Type B pancreatic cell (in vitro differentiated cells): ENCODE results near the gene MMP15. TPM values are rescaled to one million over a fixed set of nuclear protein-coding genes. Genes with fewer than 3 reads are reported as not detected.

Experiments used
- DNase-seq: peaks from one replicate; pipeline ENCODE4 v3.0.0; 2021; ENCODE audit warnings: mixed read lengths; ENCODE audit not compliant: unreplicated experiment; ENCODE audit errors: extremely low spot score
- H3K27ac Mint-ChIP-seq: 2 replicates; pipeline ENCODE4 v1.8.0; 2021; ENCODE audit warnings: mild to moderate bottlenecking, mixed read lengths
- H3K27me3 Mint-ChIP-seq: 2 replicates; pipeline ENCODE4 v1.8.0; 2021; ENCODE audit warnings: mixed read lengths
- H3K36me3 Mint-ChIP-seq: 2 replicates; pipeline ENCODE4 v1.8.0; 2021; ENCODE audit warnings: mixed read lengths
- H3K4me1 Mint-ChIP-seq: one replicate; pipeline ENCODE4 v1.8.0; 2021; ENCODE audit warnings: mixed read lengths; ENCODE audit not compliant: unreplicated experiment
- H3K4me3 Mint-ChIP-seq: 2 replicates; pipeline ENCODE4 v1.8.0; 2021; ENCODE audit warnings: mild to moderate bottlenecking, mixed read lengths
- H3K9me3 Mint-ChIP-seq: 2 replicates; pipeline ENCODE4 v1.8.0; 2021; ENCODE audit warnings: mixed read lengths
- CTCF ChIP-seq: fragments of 200-600 bp; sonication (generic); conservative IDR thresholded peaks from 2 replicates; pipeline ENCODE4 v1.5.0; 2021; ENCODE audit warnings: antibody characterized with exemption, mild to moderate bottlenecking
- total RNA-seq: library from RNA; stranded (reverse); gene quantifications from 2 replicates; pipeline ENCODE4 v1.2.1, GENCODE V29; 2021; ENCODE audit warnings: low replicate concordance

The MMP15 gene
- total RNA-seq, 1 donor from 2014 or later = 33.2 TPM

GRCh38 chr16:58027916-58028455 is 2.4 kb downstream of the MMP15 start:
- Mint-ChIP-seq H3K9me3 (no peaks in the 10 kb centered on the region), H3K27ac (no peak overlapping the region), H3K4me3 (peak overlapping the region; percentile 79), H3K27me3 (peaks cover 23% of the 10 kb centered on the region), H3K36me3 (no peaks in the 10 kb centered on the region), H3K4me1 (peaks cover 13% of the 10 kb centered on the region)
- DNase-seq = no peak
- no peak for TF ChIP-seq CTCF

- no peaks in the 10 kb centered on the region for H3K9me3 Mint-ChIP-seq
- no peak overlapping the region for H3K27ac Mint-ChIP-seq
- no peaks in the 10 kb centered on the region for H3K36me3 Mint-ChIP-seq
- peak overlapping the region; percentile 60 for H3K4me3 Mint-ChIP-seq
- DNase-seq = no peak
- H3K27me3 Mint-ChIP-seq = peaks cover 19% of the 10 kb centered on the region
- peaks cover 16% of the 10 kb centered on the region for H3K4me1 Mint-ChIP-seq
- TF ChIP-seq CTCF = no peak
Measured at GRCh38 chr16:58028541-58029070, 3.1 kb downstream of the MMP15 start.

GRCh38 chr16:58029410-58029809 is 3.9 kb downstream of the MMP15 start:
- Mint-ChIP-seq H3K9me3 (no peaks in the 10 kb centered on the region), H3K4me3 (peak overlapping the region; percentile 79), H3K27me3 (peaks cover 11% of the 10 kb centered on the region), H3K36me3 (no peaks in the 10 kb centered on the region), H3K4me1 (peaks cover 16% of the 10 kb centered on the region), H3K27ac (peak overlapping the region; percentile 73)
- no peak for DNase-seq
- TF ChIP-seq CTCF = no peak

- no peak for DNase-seq
- TF ChIP-seq CTCF = no peak
- Mint-ChIP-seq H3K4me3 (no peak overlapping the region), H3K27me3 (peaks cover 3% of the 10 kb centered on the region), H3K36me3 (no peaks in the 10 kb centered on the region), H3K4me1 (peaks cover 10% of the 10 kb centered on the region), H3K9me3 (no peaks in the 10 kb centered on the region), H3K27ac (no peak overlapping the region)
Measured at GRCh38 chr16:58030136-58030840, 4.7 kb downstream of the MMP15 start.

GRCh38 chr16:58031016-58031800 is 5.7 kb downstream of the MMP15 start:
- Mint-ChIP-seq H3K4me1 (peaks cover 10% of the 10 kb centered on the region), H3K9me3 (no peaks in the 10 kb centered on the region), H3K4me3 (no peak overlapping the region), H3K27ac (no peak overlapping the region), H3K36me3 (no peaks in the 10 kb centered on the region), H3K27me3 (peaks cover 3% of the 10 kb centered on the region)
- no peak for TF ChIP-seq CTCF
- DNase-seq = no peak
